Upper lobe of left lung (tissue), 6 donors: ENCODE measurements around the gene FPGS. TPM values are rescaled to one million over a fixed set of nuclear protein-coding genes. Genes with fewer than 3 reads are reported as not detected.

ENCODE experiments used
- ATAC-seq, 2 donors: fragments of 200-7000 bp; cut with Tn5 transposase; one replicate each; pipeline ENCODE4 v1.9.1; 2022; ENCODE audit warnings: mild to moderate bottlenecking in 2 of 2, moderate library complexity in 2 of 2; ENCODE audit not compliant: low FRiP score in 2 of 2
- DNase-seq, 2 donors: peaks; one replicate each; pipeline ENCODE4 v3.0.0-alpha.2; 2019 to 2020
- H3K27ac ChIP-seq, 4 donors: fragments of 200-600 bp; sonication (generic); one replicate each; pipeline ENCODE4 v1.5.1; 2016 to 2019
- H3K27me3 ChIP-seq, 4 donors: fragments of 200-600 bp; sonication (generic); one replicate each; pipeline ENCODE4 v1.5.1; 2017 to 2019
- H3K36me3 ChIP-seq, 4 donors: fragments of 200-600 bp; sonication (generic); one replicate each; pipeline ENCODE4 v1.5.1; 2016 to 2019
- H3K4me1 ChIP-seq, 4 donors: fragments of 200-600 bp; sonication (generic); one replicate each; pipeline ENCODE4 v1.5.1; 2018 to 2019
- H3K4me3 ChIP-seq, 4 donors: fragments of 200-600 bp; sonication (generic); one replicate each; pipeline ENCODE4 v1.5.1; 2017 to 2019; ENCODE audit warnings: mild to moderate bottlenecking in 2 of 4, moderate library complexity in 1 of 4
- H3K9me3 ChIP-seq, 4 donors: fragments of 200-600 bp; sonication (generic); one replicate each; pipeline ENCODE4 v1.5.1; 2018 to 2019
- EP300 ChIP-seq, 4 donors: sonication (generic); formaldehyde crosslinking; IDR thresholded peaks; one replicate each; pipeline ENCODE4 v1.5.1; 2017; ENCODE audit warnings: antibody characterized with exemption in 4 of 4, control low read depth in 2 of 4
- POLR2A ChIP-seq, 4 donors: fragments of 450-650 bp; IDR thresholded peaks; one replicate each; pipeline ENCODE4 v1.5.1; 2016 to 2017; ENCODE audit warnings: antibody characterized with exemption in 4 of 4, mild to moderate bottlenecking in 2 of 4
- POLR2AphosphoS5 ChIP-seq, 2 donors: sonication (generic); formaldehyde crosslinking; IDR thresholded peaks; one replicate each; pipeline ENCODE4 v1.5.1; 2017; ENCODE audit warnings: antibody characterized with exemption in 2 of 2
- WGBS, 2 donors: methylation state at CpG; one replicate each; pipeline ENCODE4 v1.1.5; 2017 to 2018; 5-methylcytosine and 5-hydroxymethylcytosine counted together
- total RNA-seq, 6 donors: library from RNA; depleted of rRNA in 4 of 6; stranded (reverse); fragments of >200 nt in 4 of 6; gene quantifications; one replicate each; pipeline versions ENCODE4 v1.1.0 to v1.2.1, GENCODE V29; 2016 to 2021
- TF ChIP-seq, protein P1 (sequence below), 6 experiments: fragments of 450-650 bp in 4 of 6; fragments of 200-600 bp in 2 of 6; sonication (generic) in 2 of 6; IDR thresholded peaks; one replicate each; pipeline ENCODE4 v1.5.1; 2016 to 2019; ENCODE audit warnings: antibody characterized with exemption in 6 of 6
- donor health status: DM: no; HTN: no; CAD: no; lungs with moderate emphysema.
- donor health status: DM: no; HTN: yes; CAD: no; lungs with severe emphysema.

Gene FPGS
- total RNA-seq, 6 donors from 2014 or later: 85.1 to 337 (median 95.5) TPM

- H3K27me3 ChIP-seq: no peaks in the 10 kb centered on the region
- DNase-seq (no peak), ATAC-seq (no peak)
- H3K27ac ChIP-seq: peak overlapping the region; percentile 88 to 91 (median 90)
- peaks cover 0 to 36% (median 4%) of the 10 kb centered on the region in 4 donors for H3K36me3 ChIP-seq
- H3K4me3 ChIP-seq: peak overlapping the region; percentile 24 to 78 (median 71)
- peaks cover 0 to 15% (median 3%) of the 10 kb centered on the region in 4 donors for H3K9me3 ChIP-seq
- WGBS, 2 donors: 58 to 62% methylated on average over 9 of the region's 9 CpGs
- TF ChIP-seq POLR2A (IDR thresholded peaks at IDR 0.05) (no peak), EP300 (IDR thresholded peaks at IDR 0.05) (no peak), POLR2AphosphoS5 (IDR thresholded peaks at IDR 0.05) (no peak)
- TF ChIP-seq, protein P1, sequence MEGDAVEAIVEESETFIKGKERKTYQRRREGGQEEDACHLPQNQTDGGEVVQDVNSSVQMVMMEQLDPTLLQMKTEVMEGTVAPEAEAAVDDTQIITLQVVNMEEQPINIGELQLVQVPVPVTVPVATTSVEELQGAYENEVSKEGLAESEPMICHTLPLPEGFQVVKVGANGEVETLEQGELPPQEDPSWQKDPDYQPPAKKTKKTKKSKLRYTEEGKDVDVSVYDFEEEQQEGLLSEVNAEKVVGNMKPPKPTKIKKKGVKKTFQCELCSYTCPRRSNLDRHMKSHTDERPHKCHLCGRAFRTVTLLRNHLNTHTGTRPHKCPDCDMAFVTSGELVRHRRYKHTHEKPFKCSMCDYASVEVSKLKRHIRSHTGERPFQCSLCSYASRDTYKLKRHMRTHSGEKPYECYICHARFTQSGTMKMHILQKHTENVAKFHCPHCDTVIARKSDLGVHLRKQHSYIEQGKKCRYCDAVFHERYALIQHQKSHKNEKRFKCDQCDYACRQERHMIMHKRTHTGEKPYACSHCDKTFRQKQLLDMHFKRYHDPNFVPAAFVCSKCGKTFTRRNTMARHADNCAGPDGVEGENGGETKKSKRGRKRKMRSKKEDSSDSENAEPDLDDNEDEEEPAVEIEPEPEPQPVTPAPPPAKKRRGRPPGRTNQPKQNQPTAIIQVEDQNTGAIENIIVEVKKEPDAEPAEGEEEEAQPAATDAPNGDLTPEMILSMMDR (IDR thresholded peaks at IDR 0.05): no peak
- peaks cover 34 to 53% (median 39%) of the 10 kb centered on the region in 4 donors for H3K4me1 ChIP-seq
Measured at GRCh38 chr9:127852829-127853228, 50.1 kb downstream of the FPGS start.

- WGBS, 2 donors: 43 to 44% methylated on average over 7 to 13 of the region's 13 CpGs
- DNase-seq (no peak), ATAC-seq (peak in 1 of 2 donors; percentile 48)
- Histone ChIP-seq H3K4me3 (peak overlapping the region; percentile 24 to 78 (median 71)), H3K27ac (peak overlapping the region; percentile 88 to 91 (median 90)), H3K27me3 (no peaks in the 10 kb centered on the region), H3K36me3 (peaks cover 0 to 34% (median 4%) of the 10 kb centered on the region in 4 donors), H3K9me3 (peaks cover 0 to 15% (median 3%) of the 10 kb centered on the region in 4 donors), H3K4me1 (peaks cover 37 to 58% (median 44%) of the 10 kb centered on the region in 4 donors)
- TF ChIP-seq POLR2A (IDR thresholded peaks at IDR 0.05): peak in 1 of 4 donors; percentile 13
- TF ChIP-seq, protein P1 (IDR thresholded peaks at IDR 0.05): no peak
Measured at GRCh38 chr9:127853312-127854183, 50.9 kb downstream of the FPGS start.

- DNase-seq (peak; percentile 73 to 88), ATAC-seq (peak; percentile 47 to 88)
- no peaks in the 10 kb centered on the region for H3K27me3 ChIP-seq
- WGBS, 2 donors: 0 to 30% methylated on average over 2 to 28 of the region's 37 CpGs
- H3K4me1 ChIP-seq: peaks cover 44 to 65% (median 51%) of the 10 kb centered on the region in 4 donors
- H3K4me3 ChIP-seq: peak within 1 kb of the TSS; percentile 24 to 78 (median 71)
- H3K9me3 ChIP-seq: peaks cover 0 to 11% (median 2%) of the 10 kb centered on the region in 4 donors
- peak in 3 of 4 donors; percentile 56 to 74 (median 64) for TF ChIP-seq POLR2A (IDR thresholded peaks at IDR 0.05)
- TF ChIP-seq, protein P1 (IDR thresholded peaks at IDR 0.05): peak in 2 of 6 experiments; percentile 17 to 20
- peak; percentile 80 to 86 for TF ChIP-seq POLR2AphosphoS5 (IDR thresholded peaks at IDR 0.05)
- peak in 1 of 4 donors; percentile 56 for TF ChIP-seq EP300 (IDR thresholded peaks at IDR 0.05)
- H3K27ac ChIP-seq: peak within 1 kb of the TSS; percentile 88 to 91 (median 90)
- peaks cover 0 to 34% (median 4%) of the 10 kb centered on the region in 4 donors for H3K36me3 ChIP-seq
Measured at GRCh38 chr9:127854184-127854806, 51.6 kb downstream of the FPGS start, which contains the start of gene ENG. Gene ENG, minus strand, starts transcription at chr9:127854658. Its CDS starts 303 bp downstream, at chr9:127854355.

DNA sequence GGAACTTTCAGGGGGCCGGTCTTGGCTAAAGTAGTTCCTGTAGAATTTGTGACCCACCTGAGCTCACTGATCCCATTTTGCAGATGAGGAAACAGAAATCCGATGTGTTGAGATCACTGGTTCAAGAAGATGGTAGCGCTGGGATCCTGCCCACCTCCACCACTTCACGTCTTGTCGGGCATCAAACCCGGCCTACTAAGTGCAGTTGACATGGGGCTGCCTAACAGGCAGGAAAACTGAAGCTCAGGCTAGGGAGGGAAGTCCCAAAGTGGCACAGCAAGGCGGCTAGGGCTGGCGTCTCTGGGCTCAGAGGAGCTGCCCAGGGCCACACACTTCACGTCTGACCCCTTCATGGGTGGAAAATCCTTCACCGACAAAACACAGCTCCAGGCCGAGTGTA lies 52.3 kb downstream of the FPGS start:
- TF ChIP-seq POLR2A (IDR thresholded peaks at IDR 0.05) (no peak), POLR2AphosphoS5 (IDR thresholded peaks at IDR 0.05) (no peak), EP300 (IDR thresholded peaks at IDR 0.05) (no peak)
- TF ChIP-seq, protein P1 (IDR thresholded peaks at IDR 0.05): no peak
- H3K27me3 ChIP-seq: no peaks in the 10 kb centered on the region
- H3K36me3 ChIP-seq: peaks cover 0 to 28% (median 4%) of the 10 kb centered on the region in 4 donors
- H3K9me3 ChIP-seq: peaks cover 0 to 4% (median 0%) of the 10 kb centered on the region in 4 donors
- DNase-seq (no peak), ATAC-seq (no peak)
- peak overlapping the region in 3 of 4 donors; percentile 66 to 78 (median 76) for H3K4me3 ChIP-seq
- peaks cover 48 to 71% (median 54%) of the 10 kb centered on the region in 4 donors for H3K4me1 ChIP-seq
- 49 to 59% methylated on average over 10 to 11 of the region's 11 CpGs for WGBS, 2 donors
- H3K27ac ChIP-seq: peak overlapping the region; percentile 88 to 91 (median 90)
